ENCODE results near the gene RBM19.

DNA sequence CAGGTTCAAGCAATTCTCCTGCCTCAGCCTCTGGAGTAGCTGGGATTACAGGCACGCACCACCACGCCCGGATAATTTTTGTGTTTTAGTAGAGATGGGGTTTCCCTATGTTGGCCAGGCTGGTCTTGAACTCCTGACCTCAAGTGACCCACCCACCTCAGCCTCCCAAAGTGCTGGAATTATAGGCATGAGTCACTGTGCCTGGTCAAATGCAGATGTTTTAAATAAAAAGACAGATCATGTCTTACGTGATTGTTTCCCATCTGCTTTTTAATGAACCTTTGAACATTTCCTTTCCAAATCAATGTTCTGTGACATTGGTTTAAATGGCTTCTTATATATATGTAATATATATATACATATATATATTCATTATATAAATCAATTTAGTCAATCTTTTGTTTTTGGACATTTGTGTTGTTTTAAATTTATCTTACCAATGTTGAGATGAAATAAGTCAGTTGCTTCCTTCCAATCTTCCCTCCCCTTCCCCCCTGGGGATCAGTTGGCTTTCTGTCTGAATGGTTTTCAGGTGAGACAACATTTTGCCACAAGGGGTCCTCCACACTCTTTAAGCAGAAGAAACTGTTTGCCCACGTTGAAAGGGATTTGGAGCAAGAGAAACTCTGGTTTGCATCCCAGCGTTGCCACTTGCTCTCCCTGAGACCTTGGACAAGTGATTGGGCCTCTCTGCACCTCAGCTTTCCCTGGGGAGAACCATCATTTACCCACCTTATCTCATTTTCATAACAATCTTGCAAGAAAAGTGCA lies 47.6 kb upstream of the RBM19 start:
- TF ChIP-seq, protein P1, sequence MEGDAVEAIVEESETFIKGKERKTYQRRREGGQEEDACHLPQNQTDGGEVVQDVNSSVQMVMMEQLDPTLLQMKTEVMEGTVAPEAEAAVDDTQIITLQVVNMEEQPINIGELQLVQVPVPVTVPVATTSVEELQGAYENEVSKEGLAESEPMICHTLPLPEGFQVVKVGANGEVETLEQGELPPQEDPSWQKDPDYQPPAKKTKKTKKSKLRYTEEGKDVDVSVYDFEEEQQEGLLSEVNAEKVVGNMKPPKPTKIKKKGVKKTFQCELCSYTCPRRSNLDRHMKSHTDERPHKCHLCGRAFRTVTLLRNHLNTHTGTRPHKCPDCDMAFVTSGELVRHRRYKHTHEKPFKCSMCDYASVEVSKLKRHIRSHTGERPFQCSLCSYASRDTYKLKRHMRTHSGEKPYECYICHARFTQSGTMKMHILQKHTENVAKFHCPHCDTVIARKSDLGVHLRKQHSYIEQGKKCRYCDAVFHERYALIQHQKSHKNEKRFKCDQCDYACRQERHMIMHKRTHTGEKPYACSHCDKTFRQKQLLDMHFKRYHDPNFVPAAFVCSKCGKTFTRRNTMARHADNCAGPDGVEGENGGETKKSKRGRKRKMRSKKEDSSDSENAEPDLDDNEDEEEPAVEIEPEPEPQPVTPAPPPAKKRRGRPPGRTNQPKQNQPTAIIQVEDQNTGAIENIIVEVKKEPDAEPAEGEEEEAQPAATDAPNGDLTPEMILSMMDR (IDR thresholded peaks at IDR 0.05): no peak
- no peak for TF ChIP-seq POLR2A (IDR thresholded peaks at IDR 0.05)

All from uterus (tissue), 2 donors.